ACC112 (cell line): ENCODE measurements around the gene SQOR.

ENCODE experiments used
- H2AFZ ChIP-seq: fragments of 200-600 bp; sonication (generic); one replicate; pipeline ENCODE4 v1.6.0; 2017; ENCODE audit warnings: antibody characterized with exemption, low read length; ENCODE audit not compliant: unreplicated experiment
- H3K27ac ChIP-seq: fragments of 200-600 bp; sonication (generic); 2 replicates; pipeline ENCODE4 v1.5.1; 2014; ENCODE audit warnings: low read depth, mild to moderate bottlenecking, antibody characterized with exemption, low read length, moderate library complexity
- H3K27me3 ChIP-seq: fragments of 200-600 bp; sonication (generic); 2 replicates; pipeline ENCODE4 v1.6.1; 2014; ENCODE audit warnings: mild to moderate bottlenecking, antibody characterized with exemption, low read length, moderate library complexity, mixed read lengths; ENCODE audit not compliant: insufficient read depth
- H3K36me3 ChIP-seq: fragments of 200-600 bp; sonication (generic); 2 replicates; pipeline ENCODE4 v1.6.1; 2016; ENCODE audit warnings: mild to moderate bottlenecking, antibody characterized with exemption, low read length, moderate library complexity, mixed read lengths; ENCODE audit not compliant: insufficient read depth
- H3K4me1 ChIP-seq: fragments of 200-600 bp; sonication (generic); one replicate; pipeline ENCODE4 v1.6.1; 2016; ENCODE audit warnings: low read length, mixed read lengths; ENCODE audit not compliant: insufficient read depth, unreplicated experiment, control insufficient read depth
- H3K4me3 ChIP-seq: fragments of 200-600 bp; sonication (generic); 2 replicates; pipeline ENCODE4 v1.5.1; 2014; ENCODE audit warnings: mild to moderate bottlenecking, low read depth, low read length
- H3K79me2 ChIP-seq: fragments of 200-600 bp; sonication (generic); one replicate; pipeline ENCODE4 v1.6.0; 2016; ENCODE audit warnings: low read length; ENCODE audit not compliant: control insufficient read depth, unreplicated experiment, insufficient read depth

Gene SQOR

DNA sequence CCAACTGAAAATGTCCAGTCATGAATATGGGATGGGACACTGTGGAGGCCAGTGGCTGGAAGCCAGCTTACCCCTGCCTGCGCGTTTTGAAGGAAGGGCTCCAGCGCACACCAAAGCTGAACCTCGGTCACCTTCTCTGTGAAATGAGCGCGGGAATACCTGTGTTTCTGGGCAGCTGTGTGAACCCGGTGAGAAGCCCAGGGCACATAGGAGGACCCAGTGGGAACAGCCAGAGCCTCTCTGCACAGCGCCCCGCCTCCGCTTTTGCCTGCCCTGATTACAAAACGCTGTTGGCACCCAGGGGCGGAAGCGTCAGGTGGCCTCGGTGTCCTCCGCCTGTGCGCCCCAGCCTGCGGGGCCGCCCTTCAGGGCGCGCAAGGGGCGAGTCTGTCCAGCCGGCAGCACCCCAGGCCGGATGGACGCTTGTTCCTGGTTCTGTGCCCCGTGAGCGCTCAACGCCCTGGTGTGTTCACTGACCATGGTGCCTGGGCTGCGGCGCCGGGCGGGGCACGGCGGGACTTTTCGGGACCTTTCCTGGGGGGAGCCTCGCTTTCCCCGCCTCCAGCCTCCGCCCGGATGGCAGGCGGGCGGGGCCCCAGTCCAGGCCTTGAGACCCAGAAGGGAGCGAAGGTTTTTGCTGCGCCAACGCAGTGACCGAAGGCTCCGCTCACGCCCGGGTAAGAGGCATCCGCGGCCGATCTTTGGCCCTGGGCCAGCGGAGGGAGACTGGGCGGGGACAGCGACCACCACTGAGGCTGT, at the start of gene SQOR:
TSS of gene SQOR (plus strand) at position 598 of the 759 bp plus-strand sequence. CDS start 23,895 bp downstream, outside the sequence.
- H3K79me2 ChIP-seq = peaks cover 33% of the 10 kb centered on the region
- H2AFZ ChIP-seq = peak within 1 kb of the TSS; percentile 87
- peaks cover 44% of the 10 kb centered on the region for H3K4me1 ChIP-seq
- peak within 1 kb of the TSS; percentile 65 for H3K27ac ChIP-seq
- H3K27me3 ChIP-seq = no peaks in the 10 kb centered on the region
- H3K4me3 ChIP-seq = peak within 1 kb of the TSS; percentile 91
- H3K36me3 ChIP-seq = no peaks in the 10 kb centered on the region

DNA sequence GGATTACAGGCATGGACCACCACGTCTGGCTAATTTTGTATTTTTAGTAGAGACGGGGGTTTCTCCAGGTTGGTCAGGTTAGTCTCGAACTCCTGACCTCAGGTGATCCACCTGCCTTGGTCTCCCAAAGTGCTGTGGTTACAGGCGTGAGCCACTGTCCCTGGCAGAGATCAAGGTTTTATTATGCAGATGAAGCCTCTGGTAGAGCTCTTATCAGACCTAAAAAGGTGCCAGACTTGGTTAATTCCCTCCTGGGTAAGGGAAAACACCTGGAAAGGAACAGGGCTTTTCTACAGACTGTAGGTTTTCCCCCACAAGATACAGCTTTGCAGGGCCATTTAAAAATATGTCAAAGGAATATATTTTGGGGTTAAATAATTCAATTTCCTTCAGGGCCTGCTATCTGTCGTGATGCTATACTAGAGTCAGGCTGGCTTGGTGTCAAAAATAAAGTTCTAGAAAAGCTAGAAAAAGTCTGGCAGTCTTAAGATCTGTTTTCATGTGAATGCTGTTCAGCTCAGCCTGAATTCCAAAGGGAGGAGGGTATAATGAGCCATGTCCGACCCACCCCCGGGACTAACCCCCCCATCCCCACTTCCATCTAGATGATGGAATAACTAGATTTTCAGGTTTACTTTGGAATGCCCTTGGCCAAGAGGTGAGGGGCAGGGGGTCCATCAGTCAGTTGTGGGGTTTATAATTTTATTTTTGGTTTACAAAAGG, 49.6 kb upstream of the SQOR start:
- Histone ChIP-seq H3K27me3 (no peaks in the 10 kb centered on the region), H3K27ac (no peak overlapping the region), H3K4me3 (peak overlapping the region; percentile 97), H3K79me2 (peaks cover 25% of the 10 kb centered on the region), H3K4me1 (peaks cover 26% of the 10 kb centered on the region), H3K36me3 (no peaks in the 10 kb centered on the region), H2AFZ (no peak overlapping the region)

DNA sequence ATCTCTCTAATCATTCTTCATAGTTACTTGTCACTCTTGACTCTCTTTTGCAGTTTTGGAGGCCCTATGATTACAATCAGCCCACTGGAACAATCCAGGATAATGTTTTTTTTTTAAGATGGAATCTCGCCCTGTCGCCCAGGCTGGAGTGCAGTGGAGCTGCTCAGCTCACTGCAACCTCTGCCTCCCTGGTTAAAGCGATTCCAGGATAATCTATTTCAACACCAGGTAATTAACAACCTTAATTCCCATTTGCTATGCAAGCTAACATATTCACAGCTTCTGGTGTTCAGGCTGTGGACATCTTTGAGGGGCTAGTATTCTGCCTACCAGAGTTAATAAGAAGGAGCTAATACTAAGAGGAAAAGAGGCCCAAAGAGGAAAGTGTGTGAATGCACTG, 48.7 kb upstream of the SQOR start:
- Histone ChIP-seq H3K79me2 (peaks cover 34% of the 10 kb centered on the region), H3K4me3 (peak overlapping the region; percentile 97), H3K4me1 (peaks cover 30% of the 10 kb centered on the region), H3K36me3 (no peaks in the 10 kb centered on the region), H3K27ac (peak overlapping the region; percentile 92), H2AFZ (no peak overlapping the region), H3K27me3 (no peaks in the 10 kb centered on the region)

DNA sequence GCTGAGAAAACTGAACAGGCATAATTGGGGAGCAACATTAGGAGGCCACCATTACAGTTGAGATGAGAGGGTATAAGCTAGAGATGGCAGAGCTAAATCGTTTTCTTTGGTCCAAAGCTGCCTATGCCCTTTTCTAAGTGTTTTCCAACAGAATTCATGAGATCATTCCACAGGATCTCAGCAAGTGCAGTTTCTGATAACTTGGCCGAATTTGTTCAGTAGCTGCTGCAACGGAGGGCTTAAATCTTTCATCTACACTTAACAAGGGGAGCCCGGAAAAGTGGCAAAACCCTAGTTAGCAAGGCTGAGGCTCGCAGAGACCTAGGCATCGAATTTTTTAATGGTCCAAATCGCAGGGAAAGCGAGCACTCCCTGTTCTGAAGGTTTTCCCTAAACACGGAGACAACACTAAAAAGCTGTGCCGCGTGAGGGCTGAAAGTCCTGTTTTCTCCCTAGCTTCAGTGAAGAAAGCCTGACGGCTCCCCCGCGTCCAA, 48.2 kb upstream of the SQOR start:
- Histone ChIP-seq H3K27me3 (no peaks in the 10 kb centered on the region), H3K79me2 (peaks cover 38% of the 10 kb centered on the region), H3K4me1 (peaks cover 30% of the 10 kb centered on the region), H3K4me3 (peak overlapping the region; percentile 97), H3K27ac (peak overlapping the region; percentile 92), H2AFZ (peak overlapping the region; percentile 55), H3K36me3 (no peaks in the 10 kb centered on the region)

DNA sequence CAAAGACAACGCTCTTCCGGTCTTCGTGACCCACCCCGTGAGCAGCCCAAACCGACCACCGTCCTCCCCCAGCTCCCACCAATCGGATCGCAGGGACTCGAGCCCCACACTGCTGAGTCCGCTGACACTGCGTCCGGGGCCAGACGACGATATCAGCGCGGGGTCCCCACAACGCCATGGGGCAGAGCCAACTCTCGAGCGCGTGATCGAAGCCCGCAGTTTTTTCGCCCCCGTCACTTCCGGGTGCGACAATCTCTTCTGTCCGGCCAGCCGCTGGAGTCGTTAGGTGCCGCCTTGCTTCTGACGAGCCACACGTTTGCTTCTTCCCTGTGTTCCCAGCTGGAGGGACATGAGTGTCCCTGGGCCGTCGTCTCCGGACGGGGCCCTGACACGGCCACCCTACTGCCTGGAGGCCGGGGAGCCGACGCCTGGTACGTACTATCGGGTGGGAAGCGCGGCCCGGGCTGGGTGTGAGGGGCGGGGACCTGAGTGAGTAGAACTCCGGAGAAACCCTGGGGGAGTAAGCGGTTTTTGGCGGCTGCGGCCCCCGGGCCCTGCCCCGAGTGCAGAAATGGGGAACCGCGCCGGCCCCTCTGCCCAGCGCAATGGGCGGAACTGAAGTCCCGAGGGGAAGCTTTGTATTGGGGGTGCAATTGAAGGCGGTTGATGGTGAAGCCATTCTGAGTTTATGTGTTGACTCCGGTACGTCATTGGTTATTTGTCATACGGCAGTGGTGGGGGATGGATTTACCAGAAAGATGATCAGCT, 47.5 kb upstream of the SQOR start, which contains the start of gene BLOC1S6:
TSS of gene BLOC1S6 (plus strand) at position 285 of the 768 bp plus-strand sequence. CDS start at position 350, 65 bp downstream.
- peak within 1 kb of the TSS; percentile 92 for H3K27ac ChIP-seq
- H3K79me2 ChIP-seq = peaks cover 45% of the 10 kb centered on the region
- peaks cover 30% of the 10 kb centered on the region for H3K4me1 ChIP-seq
- H3K27me3 ChIP-seq = no peaks in the 10 kb centered on the region
- peak within 1 kb of the TSS; percentile 97 for H3K4me3 ChIP-seq
- no peaks in the 10 kb centered on the region for H3K36me3 ChIP-seq
- peak within 1 kb of the TSS; percentile 55 for H2AFZ ChIP-seq

DNA sequence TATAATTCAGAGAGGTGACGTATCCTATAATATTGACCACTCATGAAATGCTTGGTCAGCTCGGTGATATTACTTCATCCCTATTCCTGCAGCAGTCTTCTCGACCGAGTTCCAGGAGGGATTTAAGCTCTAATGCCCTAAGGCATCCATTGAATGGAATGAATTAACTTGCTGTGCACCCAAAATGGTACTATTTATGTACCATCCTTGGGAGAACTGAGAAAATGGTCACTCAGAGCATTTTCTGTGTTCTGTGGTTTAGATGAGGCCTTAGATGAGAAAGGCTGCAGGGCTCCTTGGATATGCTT, 47.0 kb upstream of the SQOR start:
- Histone ChIP-seq H3K36me3 (no peaks in the 10 kb centered on the region), H3K79me2 (peaks cover 50% of the 10 kb centered on the region), H3K27ac (peak overlapping the region; percentile 92)

DNA sequence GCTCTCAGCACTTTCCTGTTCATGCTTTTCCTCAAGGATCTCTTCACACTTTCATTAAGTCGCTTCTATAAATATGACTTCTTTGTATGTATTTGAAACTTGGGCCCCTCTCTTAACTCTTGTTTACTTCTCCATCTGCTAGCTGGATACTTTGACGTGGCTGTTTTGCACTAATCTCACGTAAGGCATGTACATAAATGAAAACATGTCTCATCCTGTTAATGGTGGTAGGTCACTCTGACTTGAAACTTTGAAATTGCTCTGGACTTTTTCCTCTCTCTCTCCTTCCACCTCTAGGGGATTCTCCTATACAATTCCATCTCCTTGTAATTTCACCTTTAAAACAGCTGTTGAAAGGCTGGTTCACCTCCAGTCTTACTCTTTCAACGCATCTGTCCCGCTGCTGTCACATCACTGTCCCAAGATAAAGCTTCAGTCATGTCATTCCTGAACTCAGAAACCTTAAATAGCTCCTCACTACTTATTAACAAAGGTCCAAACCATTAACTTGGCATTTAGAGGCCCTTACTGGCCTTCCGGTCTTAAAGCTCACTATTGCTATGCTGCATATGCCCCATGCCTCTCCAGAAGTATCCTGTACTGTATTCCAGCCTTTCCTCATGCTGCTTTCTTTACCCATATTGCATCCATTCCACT, 46.5 kb upstream of the SQOR start:
- H3K27ac ChIP-seq = peak overlapping the region; percentile 92
- H3K27me3 ChIP-seq = no peaks in the 10 kb centered on the region
- H2AFZ ChIP-seq = peak overlapping the region; percentile 28
- peaks cover 30% of the 10 kb centered on the region for H3K4me1 ChIP-seq
- H3K36me3 ChIP-seq = no peaks in the 10 kb centered on the region
- H3K4me3 ChIP-seq = peak overlapping the region; percentile 97
- peaks cover 50% of the 10 kb centered on the region for H3K79me2 ChIP-seq

More for the DNA sequence above, 47.0 kb upstream of the SQOR start:
- Histone ChIP-seq H3K4me1 (peaks cover 30% of the 10 kb centered on the region), H3K4me3 (peak overlapping the region; percentile 97), H3K27me3 (no peaks in the 10 kb centered on the region), H2AFZ (peak overlapping the region; percentile 28)

DNA sequence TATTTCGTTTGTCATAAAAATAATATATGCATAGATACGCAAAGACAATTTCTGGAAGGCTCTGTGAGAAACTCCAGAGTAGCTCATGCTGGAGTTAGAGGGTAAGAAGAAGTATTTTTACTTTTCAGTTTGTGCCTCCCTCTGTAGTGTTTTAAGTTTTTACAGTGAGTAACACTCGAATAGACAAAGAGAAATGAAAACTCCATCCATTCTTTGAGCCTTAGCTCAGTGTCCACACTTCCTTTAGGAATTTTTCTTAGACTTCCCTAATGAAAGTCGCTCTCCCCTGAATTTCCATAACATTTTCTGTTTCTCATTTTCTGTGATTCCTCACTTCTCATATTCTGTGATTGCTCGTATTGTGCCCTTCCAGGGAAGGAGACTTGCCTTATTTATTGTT, 45.6 kb upstream of the SQOR start:
- H3K4me3 ChIP-seq = peak overlapping the region; percentile 97
- peaks cover 30% of the 10 kb centered on the region for H3K4me1 ChIP-seq
- H3K27me3 ChIP-seq = no peaks in the 10 kb centered on the region
- H3K79me2 ChIP-seq = peaks cover 55% of the 10 kb centered on the region
- H3K36me3 ChIP-seq = no peaks in the 10 kb centered on the region
- H2AFZ ChIP-seq = no peak overlapping the region
- H3K27ac ChIP-seq = peak overlapping the region; percentile 92

DNA sequence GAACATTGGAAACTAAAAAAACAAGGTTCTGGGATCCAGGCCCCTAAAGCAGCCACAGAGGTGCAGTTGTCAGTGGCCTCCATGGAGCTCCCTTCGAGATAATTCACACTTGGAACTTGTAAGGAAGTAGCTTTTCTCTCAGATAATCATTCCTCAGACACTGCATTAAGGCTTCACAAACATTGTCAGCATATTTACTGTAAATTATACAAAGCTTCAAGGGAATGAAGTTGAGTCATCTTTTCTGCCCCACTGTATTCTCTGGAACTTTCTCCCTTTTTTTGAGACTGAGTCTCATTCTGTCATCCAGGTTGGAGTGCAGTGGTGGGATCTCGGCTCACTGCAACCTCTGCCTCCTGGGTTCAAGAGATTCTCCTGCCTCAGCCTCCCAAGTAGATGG, 40.5 kb upstream of the SQOR start:
- no peak overlapping the region for H3K27ac ChIP-seq
- no peaks in the 10 kb centered on the region for H3K27me3 ChIP-seq
- peaks cover 13% of the 10 kb centered on the region for H3K36me3 ChIP-seq
- H3K4me3 ChIP-seq = no peak overlapping the region
- H2AFZ ChIP-seq = no peak overlapping the region
- H3K4me1 ChIP-seq = peaks cover 12% of the 10 kb centered on the region
- H3K79me2 ChIP-seq = peaks cover 57% of the 10 kb centered on the region
